ENCODE measurements around the gene MINDY4.

Gene MINDY4

GRCh38 chr7:30862995-30863705, 91.9 kb downstream of the MINDY4 start:
- H3K36me3 Mint-ChIP-seq: no peaks in the 10 kb centered on the region
- H3K4me1 Mint-ChIP-seq: no peaks in the 10 kb centered on the region
- H3K27me3 Mint-ChIP-seq: no peaks in the 10 kb centered on the region
- no peak for DNase-seq
- H3K9me3 Mint-ChIP-seq: no peaks in the 10 kb centered on the region
- no peak overlapping the region for H3K4me3 Mint-ChIP-seq
- H3K27ac Mint-ChIP-seq: no peak overlapping the region
- CTCF ChIA-PET: no interaction called here

GRCh38 chr7:30863706-30864035, 92.5 kb downstream of the MINDY4 start:
- Mint-ChIP-seq H3K9me3 (no peaks in the 10 kb centered on the region), H3K36me3 (no peaks in the 10 kb centered on the region), H3K27ac (no peak overlapping the region), H3K27me3 (no peaks in the 10 kb centered on the region), H3K4me1 (no peaks in the 10 kb centered on the region), H3K4me3 (no peak overlapping the region)
- CTCF ChIA-PET: no interaction called here
- no peak for DNase-seq

- no peak overlapping the region for H3K27ac Mint-ChIP-seq
- H3K9me3 Mint-ChIP-seq: no peaks in the 10 kb centered on the region
- H3K4me1 Mint-ChIP-seq: no peaks in the 10 kb centered on the region
- no peak overlapping the region for H3K4me3 Mint-ChIP-seq
- H3K27me3 Mint-ChIP-seq: no peaks in the 10 kb centered on the region
- H3K36me3 Mint-ChIP-seq: no peaks in the 10 kb centered on the region
- CTCF ChIA-PET: no interaction called here
- no peak for DNase-seq
These were observed 92.9 kb downstream of the MINDY4 start for GRCh38 chr7:30864101-30864500.

- CTCF ChIA-PET: no interaction called here
- Mint-ChIP-seq H3K27me3 (no peaks in the 10 kb centered on the region), H3K36me3 (no peaks in the 10 kb centered on the region), H3K4me3 (no peak overlapping the region), H3K4me1 (no peaks in the 10 kb centered on the region), H3K9me3 (no peaks in the 10 kb centered on the region), H3K27ac (no peak overlapping the region)
- DNase-seq: no peak
These were observed 93.9 kb downstream of the MINDY4 start for GRCh38 chr7:30865076-30865475.

- Mint-ChIP-seq H3K27ac (no peak overlapping the region), H3K36me3 (no peaks in the 10 kb centered on the region), H3K27me3 (no peaks in the 10 kb centered on the region), H3K4me3 (no peak overlapping the region), H3K9me3 (no peaks in the 10 kb centered on the region), H3K4me1 (no peaks in the 10 kb centered on the region)
- CTCF ChIA-PET: no interaction called here
- no peak for DNase-seq
These were observed 94.6 kb downstream of the MINDY4 start for GRCh38 chr7:30865821-30866220.

- no peak overlapping the region for H3K4me3 Mint-ChIP-seq
- no peak overlapping the region for H3K27ac Mint-ChIP-seq
- DNase-seq: no peak
- no peaks in the 10 kb centered on the region for H3K36me3 Mint-ChIP-seq
- no peaks in the 10 kb centered on the region for H3K27me3 Mint-ChIP-seq
- no peaks in the 10 kb centered on the region for H3K4me1 Mint-ChIP-seq
- CTCF ChIA-PET: no interaction called here
- no peaks in the 10 kb centered on the region for H3K9me3 Mint-ChIP-seq
These were observed 95.7 kb downstream of the MINDY4 start for GRCh38 chr7:30866939-30867338.

GRCh38 chr7:30867483-30867882, 96.3 kb downstream of the MINDY4 start:
- CTCF ChIA-PET: no interaction called here
- H3K36me3 Mint-ChIP-seq: no peaks in the 10 kb centered on the region
- DNase-seq: no peak
- H3K27ac Mint-ChIP-seq: no peak overlapping the region
- H3K4me1 Mint-ChIP-seq: no peaks in the 10 kb centered on the region
- H3K27me3 Mint-ChIP-seq: no peaks in the 10 kb centered on the region
- H3K9me3 Mint-ChIP-seq: no peaks in the 10 kb centered on the region
- no peak overlapping the region for H3K4me3 Mint-ChIP-seq

- CTCF ChIA-PET: no interaction called here
- Mint-ChIP-seq H3K4me1 (no peaks in the 10 kb centered on the region), H3K9me3 (no peaks in the 10 kb centered on the region), H3K36me3 (no peaks in the 10 kb centered on the region), H3K4me3 (no peak overlapping the region), H3K27ac (no peak overlapping the region), H3K27me3 (no peaks in the 10 kb centered on the region)
- DNase-seq: no peak
These were observed 98.8 kb downstream of the MINDY4 start for GRCh38 chr7:30869794-30870611.

GRCh38 chr7:30870821-30871518, 99.8 kb downstream of the MINDY4 start:
- Mint-ChIP-seq H3K27me3 (no peaks in the 10 kb centered on the region), H3K9me3 (no peaks in the 10 kb centered on the region), H3K4me1 (peaks cover under 1% of the 10 kb centered on the region), H3K36me3 (no peaks in the 10 kb centered on the region), H3K27ac (no peak overlapping the region), H3K4me3 (no peak overlapping the region)
- CTCF ChIA-PET: no interaction called here
- no peak for DNase-seq

GRCh38 chr7:30871655-30872054, 100.4 kb downstream of the MINDY4 start:
- H3K27ac Mint-ChIP-seq: no peak overlapping the region
- H3K4me3 Mint-ChIP-seq: no peak overlapping the region
- CTCF ChIA-PET: no interaction called here
- no peaks in the 10 kb centered on the region for H3K27me3 Mint-ChIP-seq
- no peaks in the 10 kb centered on the region for H3K36me3 Mint-ChIP-seq
- no peaks in the 10 kb centered on the region for H3K9me3 Mint-ChIP-seq
- no peak for DNase-seq
- peaks cover 4% of the 10 kb centered on the region for H3K4me1 Mint-ChIP-seq

- DNase-seq: no peak
- Mint-ChIP-seq H3K4me3 (no peak overlapping the region), H3K27ac (no peak overlapping the region), H3K27me3 (no peaks in the 10 kb centered on the region), H3K9me3 (no peaks in the 10 kb centered on the region), H3K36me3 (no peaks in the 10 kb centered on the region), H3K4me1 (peaks cover 4% of the 10 kb centered on the region)
- CTCF ChIA-PET: no interaction called here
These were observed 102.0 kb downstream of the MINDY4 start for GRCh38 chr7:30873207-30873606.

GRCh38 chr7:30873656-30874055, 102.4 kb downstream of the MINDY4 start:
- peaks cover 4% of the 10 kb centered on the region for H3K4me1 Mint-ChIP-seq
- H3K4me3 Mint-ChIP-seq: no peak overlapping the region
- no peaks in the 10 kb centered on the region for H3K36me3 Mint-ChIP-seq
- no peaks in the 10 kb centered on the region for H3K9me3 Mint-ChIP-seq
- no peaks in the 10 kb centered on the region for H3K27me3 Mint-ChIP-seq
- DNase-seq: no peak
- H3K27ac Mint-ChIP-seq: no peak overlapping the region
- CTCF ChIA-PET: no interaction called here

GRCh38 chr7:30874656-30875302, 103.6 kb downstream of the MINDY4 start:
- H3K27me3 Mint-ChIP-seq: no peaks in the 10 kb centered on the region

GRCh38 chr7:30877015-30877769, 106.0 kb downstream of the MINDY4 start:
- no peak overlapping the region for H3K4me3 Mint-ChIP-seq
- H3K27ac Mint-ChIP-seq: no peak overlapping the region
- no peak for DNase-seq
- CTCF ChIA-PET: no interaction called here
- H3K4me1 Mint-ChIP-seq: peaks cover 4% of the 10 kb centered on the region
- H3K36me3 Mint-ChIP-seq: no peaks in the 10 kb centered on the region
- H3K27me3 Mint-ChIP-seq: no peaks in the 10 kb centered on the region
- no peaks in the 10 kb centered on the region for H3K9me3 Mint-ChIP-seq

More at GRCh38 chr7:30874656-30875302, 103.6 kb downstream of the MINDY4 start:
- Mint-ChIP-seq H3K4me1 (peaks cover 4% of the 10 kb centered on the region), H3K4me3 (no peak overlapping the region), H3K36me3 (no peaks in the 10 kb centered on the region), H3K27ac (no peak overlapping the region), H3K9me3 (no peaks in the 10 kb centered on the region)
- CTCF ChIA-PET: no interaction called here
- no peak for DNase-seq

Data from activated naive CD4-positive, alpha-beta T cell treated with anti-CD3 and anti-CD28 coated beads, Interleukin-2, amount 10 ng/mL, durations not matched to agents 7 days and 5 days (primary cell).